Measurements from ENCODE around the gene BTBD9. TPM values are rescaled to one million over a fixed set of nuclear protein-coding genes. Genes with fewer than 3 reads are reported as not detected.

Gene BTBD9
- total and polyA plus RNA-seq, 9 of the 15 experiments (the other 6 are each of a cell fraction or from before 2014, with no cell fraction given) = 0.08 to 1.6 (median 0.58) TPM

DNA sequence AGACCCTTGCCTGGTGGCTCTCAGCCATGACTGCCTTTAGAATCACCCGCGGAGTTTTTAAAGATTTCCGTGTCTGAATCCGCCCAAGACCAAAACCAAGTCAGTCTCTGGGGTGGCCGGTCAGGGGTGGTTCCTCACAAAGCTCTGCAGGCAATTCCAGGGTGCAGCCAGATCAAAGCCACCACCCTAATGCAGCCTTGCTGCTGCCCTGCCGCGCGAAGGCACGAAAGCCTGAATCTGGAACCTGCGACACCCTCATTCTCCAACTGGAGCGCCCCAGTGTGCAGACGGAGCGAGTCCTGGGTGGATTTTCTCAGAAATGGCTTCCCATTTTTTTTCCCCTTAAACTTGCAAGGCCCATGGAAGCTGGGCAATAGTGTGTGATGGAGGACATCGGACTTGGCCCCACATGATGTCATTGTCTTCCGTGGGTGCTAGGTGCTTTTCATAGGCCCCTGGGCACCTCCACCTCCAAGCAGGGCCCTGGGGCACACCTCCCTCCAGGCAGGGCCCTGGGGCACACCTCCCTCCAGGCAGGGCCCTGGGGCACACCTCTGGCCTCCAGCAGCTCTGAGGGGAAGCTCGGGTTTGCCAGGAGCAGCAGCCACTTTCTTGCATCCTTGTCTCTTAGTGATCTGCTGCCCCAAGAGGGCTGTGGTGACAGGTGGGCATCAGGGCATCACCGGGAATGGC lies 477.1 kb downstream of the BTBD9 start:
- in situ Hi-C loops (cut with MboI) = no loop called here
- peaks cover 3% of the 10 kb centered on the region; the same call in 1 of the 2 replicates for H4K20me1 ChIP-seq (replicated peaks; ENCODE audit: control insufficient read depth, insufficient read depth, low read length)
- no peak for ATAC-seq
- ChIA-PET CTCF (ENCODE audit: low intra/inter-chr PET ratio) (no interaction called here), POLR2A (no interaction called here)
- no peak overlapping the region for H3K4me3 ChIP-seq
- TF ChIP-seq DACH1 (IDR thresholded peaks at IDR 0.05; ENCODE audit: partially characterized antibody) (no peak), POLR2G (IDR thresholded peaks at IDR 0.05; ENCODE audit: low read depth, low read length) (peak; percentile 22; the same call in 1 of the 2 replicates)
- intact Hi-C loops (cut with micrococcal nuclease) = no loop called here
- no TSS peak for BruUV-seq (replicated peaks)
- no peak overlapping the region for H2AFZ ChIP-seq (ENCODE audit: low read depth, low read length)
- no peaks in the 10 kb centered on the region for H3K9me3 ChIP-seq (replicated peaks; ENCODE audit: control insufficient read depth, insufficient read depth, low read depth, low read length)
- WGBS (ENCODE audit: insufficient coverage, low coverage, missing lambda C conversion rate) = 56% methylated on average over 17 of the region's 17 CpGs
- DNase-seq (ENCODE audit: extremely low read depth in 1 of 4, low spot score in 3 of 4) = no peak
- H3K27me3 ChIP-seq (ENCODE audit: control insufficient read depth in 2 of 2, insufficient read depth in 2 of 2, low read length in 2 of 2) = peaks cover 0 to 7% of the 10 kb centered on the region in 2 experiments; a peak in 1 of 5 replicates
- no peak overlapping the region for H3K4me2 ChIP-seq (ENCODE audit: insufficient read depth, low read length)
- H3K9me1 ChIP-seq (ENCODE audit: control insufficient read depth, insufficient read depth, low read length) = no peaks in the 10 kb centered on the region
- no peaks in the 10 kb centered on the region for H3K79me2 ChIP-seq (ENCODE audit: control insufficient read depth, insufficient read depth, low read length)
- H3K36me3 ChIP-seq (ENCODE audit: control insufficient read depth, insufficient read depth, low read length) = no peaks in the 10 kb centered on the region
- peaks cover 0 to 23% of the 10 kb centered on the region in 2 experiments; a peak in 2 of 5 replicates for H3K4me1 ChIP-seq (replicated peaks in 1 of 2; ENCODE audit: control insufficient read depth in 2 of 2, insufficient read depth in 2 of 2, low read length in 2 of 2)
- no peak overlapping the region for H3K27ac ChIP-seq (ENCODE audit: extremely low read depth, low read depth, low read length)
- no peak overlapping the region; a peak in 1 of 4 replicates for H3K9ac ChIP-seq (ENCODE audit: insufficient read depth in 1 of 2, low read depth in 2 of 2, low read length in 2 of 2)
- no peak for FAIRE-seq

- no peaks in the 10 kb centered on the region for H3K9me3 ChIP-seq (replicated peaks; ENCODE audit: control insufficient read depth, insufficient read depth, low read depth, low read length)
- no peak for FAIRE-seq
- H3K9me1 ChIP-seq (ENCODE audit: control insufficient read depth, insufficient read depth, low read length) = no peaks in the 10 kb centered on the region
- BruUV-seq (replicated peaks) = no TSS peak
- 44% methylated on average over 15 of the region's 15 CpGs for WGBS (ENCODE audit: insufficient coverage, low coverage, missing lambda C conversion rate)
- peaks cover 0 to 7% of the 10 kb centered on the region in 2 experiments; a peak in 1 of 5 replicates for H3K27me3 ChIP-seq (ENCODE audit: control insufficient read depth in 2 of 2, insufficient read depth in 2 of 2, low read length in 2 of 2)
- H3K4me2 ChIP-seq (ENCODE audit: insufficient read depth, low read length) = no peak overlapping the region
- H3K79me2 ChIP-seq (ENCODE audit: control insufficient read depth, insufficient read depth, low read length) = no peaks in the 10 kb centered on the region
- H3K27ac ChIP-seq (ENCODE audit: extremely low read depth, low read depth, low read length) = no peak overlapping the region
- H3K4me1 ChIP-seq (replicated peaks in 1 of 2; ENCODE audit: control insufficient read depth in 2 of 2, insufficient read depth in 2 of 2, low read length in 2 of 2) = peaks cover 0 to 21% of the 10 kb centered on the region in 2 experiments; a peak in 2 of 5 replicates
- H3K9ac ChIP-seq (ENCODE audit: insufficient read depth in 1 of 2, low read depth in 2 of 2, low read length in 2 of 2) = no peak overlapping the region
- intact Hi-C loops (cut with micrococcal nuclease) (no loop called here), in situ Hi-C loops (cut with MboI) (no loop called here)
- no peak for DNase-seq (ENCODE audit: extremely low read depth in 1 of 4, low spot score in 3 of 4)
- no peak overlapping the region for H3K4me3 ChIP-seq
- peaks cover 3% of the 10 kb centered on the region; the same call in 1 of the 2 replicates for H4K20me1 ChIP-seq (replicated peaks; ENCODE audit: control insufficient read depth, insufficient read depth, low read length)
- no peak overlapping the region for H2AFZ ChIP-seq (ENCODE audit: low read depth, low read length)
- H3K36me3 ChIP-seq (ENCODE audit: control insufficient read depth, insufficient read depth, low read length) = no peaks in the 10 kb centered on the region
- ChIA-PET POLR2A (no interaction called here), CTCF (ENCODE audit: low intra/inter-chr PET ratio) (no interaction called here)
- no peak for ATAC-seq
- TF ChIP-seq FOXM1 (IDR thresholded peaks at IDR 0.05; ENCODE audit: low read depth) (no peak), FOXM1 (CRISPR knock-in tag; IDR thresholded peaks at IDR 0.05; ENCODE audit: low read depth) (no peak), ZNF76 (CRISPR knock-in tag; IDR thresholded peaks at IDR 0.05; ENCODE audit: borderline replicate concordance) (no peak), TCF3 (CRISPR knock-in tag; IDR thresholded peaks at IDR 0.05) (no peak), ELF1 (tag; IDR thresholded peaks at IDR 0.05) (no peak), ZBTB7A (IDR thresholded peaks at IDR 0.05; ENCODE audit: borderline replicate concordance, control insufficient read depth, low read depth, low read length) (no peak), NFE2 (IDR thresholded peaks at IDR 0.05; ENCODE audit: low read depth) (no peak)
- TF ChIP-seq, protein P1, sequence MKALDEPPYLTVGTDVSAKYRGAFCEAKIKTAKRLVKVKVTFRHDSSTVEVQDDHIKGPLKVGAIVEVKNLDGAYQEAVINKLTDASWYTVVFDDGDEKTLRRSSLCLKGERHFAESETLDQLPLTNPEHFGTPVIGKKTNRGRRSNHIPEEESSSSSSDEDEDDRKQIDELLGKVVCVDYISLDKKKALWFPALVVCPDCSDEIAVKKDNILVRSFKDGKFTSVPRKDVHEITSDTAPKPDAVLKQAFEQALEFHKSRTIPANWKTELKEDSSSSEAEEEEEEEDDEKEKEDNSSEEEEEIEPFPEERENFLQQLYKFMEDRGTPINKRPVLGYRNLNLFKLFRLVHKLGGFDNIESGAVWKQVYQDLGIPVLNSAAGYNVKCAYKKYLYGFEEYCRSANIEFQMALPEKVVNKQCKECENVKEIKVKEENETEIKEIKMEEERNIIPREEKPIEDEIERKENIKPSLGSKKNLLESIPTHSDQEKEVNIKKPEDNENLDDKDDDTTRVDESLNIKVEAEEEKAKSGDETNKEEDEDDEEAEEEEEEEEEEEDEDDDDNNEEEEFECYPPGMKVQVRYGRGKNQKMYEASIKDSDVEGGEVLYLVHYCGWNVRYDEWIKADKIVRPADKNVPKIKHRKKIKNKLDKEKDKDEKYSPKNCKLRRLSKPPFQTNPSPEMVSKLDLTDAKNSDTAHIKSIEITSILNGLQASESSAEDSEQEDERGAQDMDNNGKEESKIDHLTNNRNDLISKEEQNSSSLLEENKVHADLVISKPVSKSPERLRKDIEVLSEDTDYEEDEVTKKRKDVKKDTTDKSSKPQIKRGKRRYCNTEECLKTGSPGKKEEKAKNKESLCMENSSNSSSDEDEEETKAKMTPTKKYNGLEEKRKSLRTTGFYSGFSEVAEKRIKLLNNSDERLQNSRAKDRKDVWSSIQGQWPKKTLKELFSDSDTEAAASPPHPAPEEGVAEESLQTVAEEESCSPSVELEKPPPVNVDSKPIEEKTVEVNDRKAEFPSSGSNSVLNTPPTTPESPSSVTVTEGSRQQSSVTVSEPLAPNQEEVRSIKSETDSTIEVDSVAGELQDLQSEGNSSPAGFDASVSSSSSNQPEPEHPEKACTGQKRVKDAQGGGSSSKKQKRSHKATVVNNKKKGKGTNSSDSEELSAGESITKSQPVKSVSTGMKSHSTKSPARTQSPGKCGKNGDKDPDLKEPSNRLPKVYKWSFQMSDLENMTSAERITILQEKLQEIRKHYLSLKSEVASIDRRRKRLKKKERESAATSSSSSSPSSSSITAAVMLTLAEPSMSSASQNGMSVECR (CRISPR knock-in tag; IDR thresholded peaks at IDR 0.05) = no peak
Measured at GRCh38 chr6:38161754-38162492, 477.8 kb downstream of the BTBD9 start.
